ENCODE measurements around the gene SLC6A19.

- TF ChIP-seq ERG (CRISPR knock-in tag; IDR thresholded peaks at IDR 0.05) (no peak), CTCF (IDR thresholded peaks at IDR 0.05) (no peak), ATF2 (CRISPR knock-in tag; IDR thresholded peaks at IDR 0.05; ENCODE audit: borderline replicate concordance, low read depth) (no peak)
Observed at GRCh38 chr5:1252681-1253080, 51.3 kb downstream of the SLC6A19 start.
